Psoas muscle (tissue), 8 donors: ENCODE data around the gene CTRB2. TPM values are rescaled to one million over a fixed set of nuclear protein-coding genes. Genes with fewer than 3 reads are reported as not detected.

Experiments used
- ATAC-seq, 4 donors: fragments of 200-7000 bp; cut with Tn5 transposase; one replicate each; pipeline ENCODE4 v1.9.1; 2020; ENCODE audit warnings: moderate library complexity in 3 of 4, mild to moderate bottlenecking in 2 of 4
- DNase-seq, 2 donors: peaks; one replicate each; pipeline ENCODE4 v3.0.0-alpha.2; 2020
- H3K27ac ChIP-seq: fragments of 200-600 bp; one replicate; pipeline ENCODE4 v1.8.0; 2022
- H3K27me3 ChIP-seq, 3 donors: fragments of 200-600 bp in 1 of 3; one replicate each; pipeline versions ENCODE4 v1.6.1 to v1.8.0; 2013 to 2022; ENCODE audit warnings: low read length in 2 of 3, mild to moderate bottlenecking in 2 of 3, moderate library complexity in 1 of 3; ENCODE audit not compliant: insufficient read depth in 3 of 3
- H3K36me3 ChIP-seq, 2 donors: fragments of 200-600 bp in 1 of 2; one replicate each; pipeline versions ENCODE4 v1.6.1 to v1.8.0; 2013 to 2022; ENCODE audit warnings: low read depth in 1 of 2, mild to moderate bottlenecking in 1 of 2, moderate library complexity in 1 of 2; ENCODE audit not compliant: insufficient read depth in 1 of 2
- H3K4me1 ChIP-seq: fragments of 200-600 bp; one replicate; pipeline ENCODE4 v1.8.0; 2022
- H3K4me3 ChIP-seq: fragments of 200-600 bp; one replicate; pipeline ENCODE4 v1.8.0; 2022; ENCODE audit warnings: mild to moderate bottlenecking
- H3K9me3 ChIP-seq: fragments of 200-600 bp; one replicate; pipeline ENCODE4 v1.8.0; 2022
- WGBS, 3 donors: extraction: QIAGEN DNeasy Blood & Tissue Kit; methylation state at CpG; one replicate each; pipeline versions ENCODE4 v1.1.6 to v1.1.7; 2013; 5-methylcytosine and 5-hydroxymethylcytosine counted together
- intact Hi-C, 2 donors: fragments of 100-400 bp; cut with DNase I; formaldehyde crosslinking; loops; one replicate each; pipeline versions ENCODE4 v1.11.0 to v1.14.2; 2022
- polyA plus RNA-seq, 3 donors: library from polyadenylated mRNA; stranded (reverse); fragments of 200-250 nt; gene quantifications; one replicate each; pipeline ENCODE4 v1.2.3, GENCODE V29; 2013
- total RNA-seq, 4 donors: library from RNA; stranded (reverse); fragmentation: NEBNext Ultra II Directional in 2 of 4; extraction: Animal tissue kit (Norgen Biotek cat#: 25700) in 2 of 4; gene quantifications; one replicate each; pipeline versions ENCODE4 v1.2.1 to v1.2.4, GENCODE V29; 2021 to 2023
- TF ChIP-seq, protein P1 (sequence below): fragments of 200-600 bp; IDR thresholded peaks from one replicate; pipeline ENCODE4 v1.8.0; 2022; ENCODE audit warnings: antibody characterized with exemption
- donor health status: healthy with polysubstance abuse.
- donor health status: DM: no; HTN: no; CAD: no; lungs with moderate emphysema.
- donor health status: Bipolar disorder and iron deficiency.
- donor health status: healthy.
- donor health status: DM: yes; HTN: yes; CAD: no.
- donor health status: DM: no; HTN: no; CAD: no.
- donor health status: DM: no; HTN: no; CAD: no.
- donor health status: DM: yes; HTN: yes; CAD: no.

Gene CTRB2
- total and polyA plus RNA-seq, 7 donors = 0.14 to 2.4 (median 1.1) TPM; not detected in 3

DNA sequence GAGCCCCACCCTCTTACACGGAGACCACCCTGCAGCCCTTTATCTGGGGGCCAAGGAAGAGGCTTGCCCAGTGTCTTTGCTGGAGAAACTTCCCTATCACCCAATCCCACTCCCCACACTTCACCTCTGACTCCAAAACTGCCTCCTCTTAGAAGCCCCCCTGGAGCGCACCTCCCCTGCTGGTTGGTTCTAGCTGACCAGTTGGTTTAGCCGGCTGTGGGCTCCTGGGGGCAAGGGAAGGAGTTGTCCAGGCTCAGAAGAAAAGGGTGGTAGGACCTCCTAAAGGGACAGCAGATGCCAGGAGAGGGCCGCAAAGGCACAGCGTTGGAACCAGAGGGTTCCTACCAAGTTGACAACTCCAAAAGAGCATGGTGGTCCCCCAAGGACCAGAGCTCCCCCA, 42.5 kb upstream of the CTRB2 start:
- WGBS, 3 donors = 74 to 83% (median 76%) methylated on average over 5 of the region's 5 CpGs

DNA sequence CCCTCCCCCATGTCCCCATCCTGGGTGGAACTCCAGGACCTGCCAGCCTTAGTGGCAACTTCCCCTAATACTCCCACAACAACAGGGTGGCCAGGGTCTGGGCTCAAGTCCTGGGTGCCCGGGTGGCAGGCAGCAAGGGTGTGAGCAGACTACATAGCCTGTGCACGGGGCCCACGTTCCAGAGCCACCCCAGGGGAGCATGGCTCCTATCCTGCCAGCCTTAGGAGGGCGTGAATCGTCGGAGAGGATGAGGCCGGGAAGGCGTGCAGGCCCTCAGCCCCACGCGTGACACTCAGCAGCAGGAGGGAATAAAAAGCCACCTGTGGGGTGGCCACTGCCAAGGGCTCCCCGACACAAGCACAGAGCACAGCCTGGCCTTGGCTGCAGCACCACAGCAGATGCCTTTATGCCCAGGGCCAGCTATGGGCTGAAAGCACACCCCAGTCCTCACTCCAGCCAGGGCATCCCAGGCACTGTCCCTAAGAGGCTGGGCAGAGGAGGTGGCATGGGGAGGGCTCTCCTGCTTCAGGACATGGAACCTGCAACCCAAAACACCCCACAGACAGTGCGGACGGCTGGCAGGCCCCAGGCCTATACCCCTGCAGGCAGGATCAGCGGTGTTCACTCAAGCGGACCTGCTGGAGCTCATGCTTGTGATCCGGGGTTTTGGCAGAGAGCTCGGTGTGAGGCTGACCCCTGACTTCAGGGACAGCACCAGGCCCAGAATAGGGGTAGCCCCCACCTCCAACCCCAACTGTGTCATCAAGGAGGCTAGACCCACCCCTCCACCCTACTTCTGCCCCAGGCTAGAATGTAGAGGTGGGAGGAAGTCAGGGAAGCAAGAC, 41.8 kb upstream of the CTRB2 start:
- H3K9me3 ChIP-seq = no peaks in the 10 kb centered on the region
- peaks cover 86% of the 10 kb centered on the region for H3K4me1 ChIP-seq
- TF ChIP-seq, protein P1, sequence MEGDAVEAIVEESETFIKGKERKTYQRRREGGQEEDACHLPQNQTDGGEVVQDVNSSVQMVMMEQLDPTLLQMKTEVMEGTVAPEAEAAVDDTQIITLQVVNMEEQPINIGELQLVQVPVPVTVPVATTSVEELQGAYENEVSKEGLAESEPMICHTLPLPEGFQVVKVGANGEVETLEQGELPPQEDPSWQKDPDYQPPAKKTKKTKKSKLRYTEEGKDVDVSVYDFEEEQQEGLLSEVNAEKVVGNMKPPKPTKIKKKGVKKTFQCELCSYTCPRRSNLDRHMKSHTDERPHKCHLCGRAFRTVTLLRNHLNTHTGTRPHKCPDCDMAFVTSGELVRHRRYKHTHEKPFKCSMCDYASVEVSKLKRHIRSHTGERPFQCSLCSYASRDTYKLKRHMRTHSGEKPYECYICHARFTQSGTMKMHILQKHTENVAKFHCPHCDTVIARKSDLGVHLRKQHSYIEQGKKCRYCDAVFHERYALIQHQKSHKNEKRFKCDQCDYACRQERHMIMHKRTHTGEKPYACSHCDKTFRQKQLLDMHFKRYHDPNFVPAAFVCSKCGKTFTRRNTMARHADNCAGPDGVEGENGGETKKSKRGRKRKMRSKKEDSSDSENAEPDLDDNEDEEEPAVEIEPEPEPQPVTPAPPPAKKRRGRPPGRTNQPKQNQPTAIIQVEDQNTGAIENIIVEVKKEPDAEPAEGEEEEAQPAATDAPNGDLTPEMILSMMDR = no peak
- H3K27me3 ChIP-seq = no peaks in the 10 kb centered on the region
- intact Hi-C loops = no loop called here
- H3K27ac ChIP-seq = peak overlapping the region; percentile 93
- H3K4me3 ChIP-seq = peak overlapping the region; percentile 78
- ATAC-seq = no peak
- 18 to 29% (median 25%) methylated on average over 17 of the region's 17 CpGs for WGBS, 3 donors
- DNase-seq = peak; percentile 13 to 55
- H3K36me3 ChIP-seq = no peaks in the 10 kb centered on the region

More for the DNA sequence above, 42.5 kb upstream of the CTRB2 start:
- Histone ChIP-seq H3K9me3 (no peaks in the 10 kb centered on the region), H3K27ac (peak overlapping the region; percentile 93), H3K36me3 (no peaks in the 10 kb centered on the region), H3K4me1 (peaks cover 86% of the 10 kb centered on the region), H3K4me3 (peak overlapping the region; percentile 78), H3K27me3 (no peaks in the 10 kb centered on the region)
- intact Hi-C loops = no loop called here
- TF ChIP-seq, protein P1 = no peak
- no peak for ATAC-seq
- no peak for DNase-seq

DNA sequence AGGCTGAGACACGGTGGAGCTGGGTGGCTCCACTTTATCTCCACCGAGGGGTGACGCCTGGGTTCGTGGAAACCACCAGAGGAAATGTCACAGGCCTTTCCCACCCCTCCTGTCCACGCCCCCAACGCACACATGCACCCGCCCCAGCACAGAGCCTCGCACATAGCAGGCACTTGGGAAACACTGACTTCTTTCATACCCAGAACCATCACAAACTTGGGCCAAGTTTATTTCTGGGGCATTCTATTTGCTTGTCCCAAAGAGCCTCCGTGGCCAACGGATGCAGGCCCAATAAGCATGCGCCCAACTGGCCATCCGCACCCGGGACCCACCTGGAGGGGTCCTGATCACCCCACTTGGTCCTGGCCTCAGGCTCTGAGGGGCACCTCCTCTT, 41.2 kb upstream of the CTRB2 start:
- Histone ChIP-seq H3K27ac (peak overlapping the region; percentile 93), H3K4me1 (peaks cover 86% of the 10 kb centered on the region), H3K4me3 (peak overlapping the region; percentile 78), H3K36me3 (peaks cover 0 to 2% of the 10 kb centered on the region in 2 donors), H3K9me3 (no peaks in the 10 kb centered on the region), H3K27me3 (no peaks in the 10 kb centered on the region)
- TF ChIP-seq, protein P1 = no peak
- DNase-seq (peak in 1 of 2 donors; percentile 13), ATAC-seq (no peak)
- WGBS, 3 donors = 46 to 64% (median 50%) methylated on average over 13 of the region's 13 CpGs
- intact Hi-C loops = no loop called here

DNA sequence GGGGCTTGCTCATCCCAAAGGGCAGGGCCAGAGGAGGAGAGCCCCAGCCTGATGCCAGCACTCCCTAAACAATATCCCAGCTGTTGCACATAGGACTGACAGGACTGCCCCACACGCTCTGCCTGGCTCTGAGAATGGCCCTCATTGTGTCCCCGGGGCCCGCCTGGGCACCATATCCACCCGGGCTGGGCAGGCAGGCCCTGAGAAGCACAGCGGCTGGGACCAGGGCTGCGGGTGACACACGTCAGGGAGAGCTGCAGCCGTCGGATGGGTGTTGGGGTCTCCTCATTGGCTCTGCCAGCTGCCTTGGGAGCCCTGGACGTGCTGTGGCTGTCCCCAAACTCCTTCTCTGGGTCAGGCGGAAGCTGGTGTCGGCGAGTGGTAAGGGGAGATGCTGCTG, 40.3 kb upstream of the CTRB2 start:
- no peak for DNase-seq
- H3K4me1 ChIP-seq = peaks cover 81% of the 10 kb centered on the region
- peaks cover 0 to 11% of the 10 kb centered on the region in 2 donors for H3K36me3 ChIP-seq
- ATAC-seq = no peak
- intact Hi-C loops = no loop called here
- TF ChIP-seq, protein P1 = no peak
- no peaks in the 10 kb centered on the region for H3K9me3 ChIP-seq
- H3K27me3 ChIP-seq = no peaks in the 10 kb centered on the region
- no peak overlapping the region for H3K4me3 ChIP-seq
- WGBS, 3 donors = 56 to 80% (median 63%) methylated on average over 13 of the region's 13 CpGs
- H3K27ac ChIP-seq = peak overlapping the region; percentile 93
